ENCODE data around the gene FOXO6.
A peak's percentile ranks its signal among the peaks of the same experiment; 100 is the strongest.

The FOXO6 gene

GRCh38 chr1:41427916-41428737 is 66.9 kb downstream of the FOXO6 start:
- TF ChIP-seq, protein P1, sequence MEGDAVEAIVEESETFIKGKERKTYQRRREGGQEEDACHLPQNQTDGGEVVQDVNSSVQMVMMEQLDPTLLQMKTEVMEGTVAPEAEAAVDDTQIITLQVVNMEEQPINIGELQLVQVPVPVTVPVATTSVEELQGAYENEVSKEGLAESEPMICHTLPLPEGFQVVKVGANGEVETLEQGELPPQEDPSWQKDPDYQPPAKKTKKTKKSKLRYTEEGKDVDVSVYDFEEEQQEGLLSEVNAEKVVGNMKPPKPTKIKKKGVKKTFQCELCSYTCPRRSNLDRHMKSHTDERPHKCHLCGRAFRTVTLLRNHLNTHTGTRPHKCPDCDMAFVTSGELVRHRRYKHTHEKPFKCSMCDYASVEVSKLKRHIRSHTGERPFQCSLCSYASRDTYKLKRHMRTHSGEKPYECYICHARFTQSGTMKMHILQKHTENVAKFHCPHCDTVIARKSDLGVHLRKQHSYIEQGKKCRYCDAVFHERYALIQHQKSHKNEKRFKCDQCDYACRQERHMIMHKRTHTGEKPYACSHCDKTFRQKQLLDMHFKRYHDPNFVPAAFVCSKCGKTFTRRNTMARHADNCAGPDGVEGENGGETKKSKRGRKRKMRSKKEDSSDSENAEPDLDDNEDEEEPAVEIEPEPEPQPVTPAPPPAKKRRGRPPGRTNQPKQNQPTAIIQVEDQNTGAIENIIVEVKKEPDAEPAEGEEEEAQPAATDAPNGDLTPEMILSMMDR (conservative IDR thresholded peaks at IDR 0.05; ENCODE audit: low read depth): no peak
- ChIA-PET POLR2A (ENCODE audit: low non-redundant PET) (no interaction called here), CTCF (interaction anchor here (0.6 kb wide), 1 partner anchor 16 kb away, joined by 3 read pairs; no protein-coding TSS in a partner anchor)
- DNase-seq (ENCODE audit: low spot score): no peak
- H3K27ac ChIP-seq: peak overlapping the region; percentile 30

- POLR2A ChIA-PET (ENCODE audit: low non-redundant PET): no interaction called here
- CTCF ChIA-PET: no interaction called here
Measured at GRCh38 chr1:41428738-41429640, 67.8 kb downstream of the FOXO6 start.

DNA sequence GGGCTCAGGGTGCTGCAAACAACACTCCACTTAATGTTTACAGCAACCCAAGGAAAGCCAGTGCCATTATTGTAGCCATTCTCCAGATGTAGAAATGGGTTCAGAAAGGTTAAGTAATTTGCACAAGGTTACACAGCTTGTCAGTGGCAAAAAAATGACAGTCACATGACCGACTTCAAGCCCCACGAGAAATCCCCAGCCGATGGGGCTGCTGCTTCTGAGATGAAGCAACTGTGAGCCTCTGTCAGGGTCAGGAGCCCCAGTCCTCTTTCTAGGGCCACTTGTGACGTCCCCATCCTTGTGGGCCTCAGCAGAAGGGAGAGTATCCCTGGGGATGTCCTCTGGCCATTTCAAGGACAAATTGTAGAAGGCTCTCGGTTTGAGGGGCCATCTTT is 68.4 kb downstream of the FOXO6 start:
- TF ChIP-seq, protein P1 (conservative IDR thresholded peaks at IDR 0.05; ENCODE audit: low read depth): no peak
- DNase-seq (ENCODE audit: low spot score): no peak
- peak overlapping the region; percentile 30 for H3K27ac ChIP-seq
- POLR2A ChIA-PET (ENCODE audit: low non-redundant PET): no interaction called here
- CTCF ChIA-PET: no interaction called here

More at GRCh38 chr1:41428738-41429640, 67.8 kb downstream of the FOXO6 start:
- H3K27ac ChIP-seq: peak overlapping the region; percentile 30
- TF ChIP-seq, protein P1 (conservative IDR thresholded peaks at IDR 0.05; ENCODE audit: low read depth): no peak
- DNase-seq (ENCODE audit: low spot score): no peak

DNA sequence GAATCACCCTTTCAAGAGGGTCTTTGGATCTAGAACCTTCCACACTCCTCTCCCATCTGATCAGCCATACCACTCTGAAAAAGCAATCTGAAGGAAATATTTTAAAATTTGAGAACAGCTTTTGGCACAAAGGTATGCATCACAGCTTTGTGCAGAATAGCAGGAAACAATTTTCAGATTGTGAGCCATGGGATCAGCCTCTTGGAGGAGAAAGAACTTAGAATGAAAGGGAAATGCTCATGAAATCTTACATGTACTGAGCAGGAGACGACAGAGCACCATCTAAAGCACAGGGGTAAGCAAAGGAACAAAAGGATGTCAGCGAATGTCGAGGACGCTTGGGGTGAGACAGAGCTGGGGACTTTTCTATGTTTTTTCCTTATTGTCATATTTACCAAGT is 68.8 kb downstream of the FOXO6 start:
- CTCF ChIA-PET: interaction anchor here (0.6 kb wide), 1 partner anchor 90 kb away, joined by 3 read pairs; no protein-coding TSS in a partner anchor
- TF ChIP-seq, protein P1 (conservative IDR thresholded peaks at IDR 0.05; ENCODE audit: low read depth): no peak
- H3K27ac ChIP-seq: peak overlapping the region; percentile 30; the same call in 1 of the 2 replicates
- POLR2A ChIA-PET (ENCODE audit: low non-redundant PET): no interaction called here
- no peak for DNase-seq (ENCODE audit: low spot score)

DNA sequence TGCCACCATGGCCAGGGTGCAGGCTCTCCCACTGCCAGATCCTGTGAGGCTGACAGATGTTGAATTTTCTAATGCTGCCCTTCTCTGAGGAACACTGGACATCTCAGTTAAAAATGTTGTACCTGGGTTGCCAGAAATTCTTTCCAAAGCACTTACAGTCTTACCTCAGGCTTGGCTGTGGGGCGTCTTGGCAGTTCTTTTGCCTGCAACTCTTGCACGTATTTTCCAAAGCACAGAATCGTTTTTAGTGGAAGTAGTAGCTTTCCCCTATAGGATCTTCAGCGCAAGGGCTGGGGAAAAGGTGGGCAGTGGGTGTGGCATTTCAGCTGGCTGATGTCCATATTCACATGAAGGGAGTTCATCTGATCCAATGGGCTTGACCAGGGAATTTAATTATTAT is 69.3 kb downstream of the FOXO6 start:
- TF ChIP-seq, protein P1 (conservative IDR thresholded peaks at IDR 0.05; ENCODE audit: low read depth): no peak
- ChIA-PET POLR2A (ENCODE audit: low non-redundant PET) (no interaction called here), CTCF (interaction anchor here (0.6 kb wide), 1 partner anchor 91 kb away, joined by 3 read pairs; no protein-coding TSS in a partner anchor)
- peak overlapping the region; percentile 48 for H3K27ac ChIP-seq
- no peak for DNase-seq (ENCODE audit: low spot score)

Data from RWPE1 (cell line).